Tracheal epithelial cell (primary cell): Measurements from ENCODE around the gene EGFR. TPM values are rescaled to one million over a fixed set of nuclear protein-coding genes. Genes with fewer than 3 reads are reported as not detected.

Source experiments
- total RNA-seq: library from RNA; depleted of rRNA; stranded (reverse); fragments of >200 nt; gene quantifications from 2 replicates; pipeline ENCODE4 v1.2.1, GENCODE V29; 2014

The EGFR gene
- 216 and 281 TPM in 2 replicates for total RNA-seq

DNA sequence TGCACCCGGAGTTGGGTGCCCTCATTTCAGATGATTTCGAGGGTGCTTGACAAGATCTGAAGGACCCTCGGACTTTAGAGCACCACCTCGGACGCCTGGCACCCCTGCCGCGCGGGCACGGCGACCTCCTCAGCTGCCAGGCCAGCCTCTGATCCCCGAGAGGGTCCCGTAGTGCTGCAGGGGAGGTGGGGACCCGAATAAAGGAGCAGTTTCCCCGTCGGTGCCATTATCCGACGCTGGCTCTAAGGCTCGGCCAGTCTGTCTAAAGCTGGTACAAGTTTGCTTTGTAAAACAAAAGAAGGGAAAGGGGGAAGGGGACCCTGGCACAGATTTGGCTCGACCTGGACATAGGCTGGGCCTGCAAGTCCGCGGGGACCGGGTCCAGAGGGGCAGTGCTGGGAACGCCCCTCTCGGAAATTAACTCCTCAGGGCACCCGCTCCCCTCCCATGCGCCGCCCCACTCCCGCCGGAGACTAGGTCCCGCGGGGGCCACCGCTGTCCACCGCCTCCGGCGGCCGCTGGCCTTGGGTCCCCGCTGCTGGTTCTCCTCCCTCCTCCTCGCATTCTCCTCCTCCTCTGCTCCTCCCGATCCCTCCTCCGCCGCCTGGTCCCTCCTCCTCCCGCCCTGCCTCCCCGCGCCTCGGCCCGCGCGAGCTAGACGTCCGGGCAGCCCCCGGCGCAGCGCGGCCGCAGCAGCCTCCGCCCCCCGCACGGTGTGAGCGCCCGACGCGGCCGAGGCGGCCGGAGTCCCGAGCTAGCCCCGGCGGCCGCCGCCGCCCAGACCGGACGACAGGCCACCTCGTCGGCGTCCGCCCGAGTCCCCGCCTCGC is at the start of gene EGFR:
Gene EGFR, plus strand, starts transcription at position 657 of the 830 bp plus-strand sequence. CDS start 261 bp downstream, outside the sequence.

